ENCODE results near the gene DHRS13. TPM values are rescaled to one million over a fixed set of nuclear protein-coding genes. Genes with fewer than 3 reads are reported as not detected.
"Not testable (repeated sequence)": the region's sequence is repeated elsewhere in the genome, so short reads cannot be mapped to it uniquely, and the experiment has no call there.

The DHRS13 gene
- polyA plus RNA-seq, 12 donors = 2.1 to 4.9 (median 3.6) TPM; not detected in 2

DNA sequence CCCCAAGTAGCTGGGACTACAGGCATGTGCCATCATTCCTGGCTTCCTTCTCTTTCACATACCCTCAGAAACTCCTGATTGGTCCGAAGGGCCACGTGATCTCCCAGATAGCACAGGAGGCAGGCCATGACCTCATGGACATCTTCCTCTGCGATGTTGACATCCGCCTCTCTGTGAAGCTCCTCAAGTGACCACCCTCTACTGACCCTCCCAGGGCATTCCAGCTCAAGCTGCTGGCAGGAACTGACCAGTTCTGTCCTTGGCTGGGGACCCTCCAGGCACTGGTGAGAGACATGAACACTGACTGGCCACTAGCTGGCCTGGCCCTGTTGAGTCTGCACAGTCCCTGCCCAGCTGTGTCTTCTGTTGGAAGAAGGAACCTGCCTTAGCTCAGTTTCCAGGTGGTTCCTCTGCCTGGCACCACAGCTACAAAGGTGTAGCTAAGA, 42.5 kb downstream of the DHRS13 start:
- DNase-seq = no peak

DNA sequence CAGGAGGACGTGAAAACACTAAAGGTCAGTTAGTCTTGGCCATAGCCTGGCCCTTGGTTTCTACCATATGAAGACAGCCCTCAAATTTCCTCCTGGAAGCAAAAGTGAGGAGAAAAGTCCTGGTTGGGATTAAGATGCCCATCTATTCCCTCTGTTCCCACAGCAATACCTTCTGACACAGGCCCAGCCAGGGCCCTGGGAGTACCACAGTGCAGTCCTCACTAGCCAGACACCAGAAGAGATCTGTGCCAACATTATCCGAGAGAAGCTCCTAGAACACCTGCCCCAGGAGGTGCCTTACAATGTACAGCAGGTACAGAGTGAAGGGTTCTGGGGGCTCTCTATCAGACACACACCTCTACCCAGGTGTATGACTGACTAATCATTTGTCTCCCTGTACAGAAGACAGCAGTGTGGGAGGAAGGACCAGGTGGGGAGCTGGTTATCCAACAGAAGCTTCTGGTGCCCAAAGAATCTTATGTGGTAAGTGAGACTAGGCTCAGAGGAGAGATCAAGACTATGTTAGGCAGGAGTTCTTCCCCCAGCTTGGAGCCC, 44.0 kb downstream of the DHRS13 start:
- no peak for DNase-seq

DNA sequence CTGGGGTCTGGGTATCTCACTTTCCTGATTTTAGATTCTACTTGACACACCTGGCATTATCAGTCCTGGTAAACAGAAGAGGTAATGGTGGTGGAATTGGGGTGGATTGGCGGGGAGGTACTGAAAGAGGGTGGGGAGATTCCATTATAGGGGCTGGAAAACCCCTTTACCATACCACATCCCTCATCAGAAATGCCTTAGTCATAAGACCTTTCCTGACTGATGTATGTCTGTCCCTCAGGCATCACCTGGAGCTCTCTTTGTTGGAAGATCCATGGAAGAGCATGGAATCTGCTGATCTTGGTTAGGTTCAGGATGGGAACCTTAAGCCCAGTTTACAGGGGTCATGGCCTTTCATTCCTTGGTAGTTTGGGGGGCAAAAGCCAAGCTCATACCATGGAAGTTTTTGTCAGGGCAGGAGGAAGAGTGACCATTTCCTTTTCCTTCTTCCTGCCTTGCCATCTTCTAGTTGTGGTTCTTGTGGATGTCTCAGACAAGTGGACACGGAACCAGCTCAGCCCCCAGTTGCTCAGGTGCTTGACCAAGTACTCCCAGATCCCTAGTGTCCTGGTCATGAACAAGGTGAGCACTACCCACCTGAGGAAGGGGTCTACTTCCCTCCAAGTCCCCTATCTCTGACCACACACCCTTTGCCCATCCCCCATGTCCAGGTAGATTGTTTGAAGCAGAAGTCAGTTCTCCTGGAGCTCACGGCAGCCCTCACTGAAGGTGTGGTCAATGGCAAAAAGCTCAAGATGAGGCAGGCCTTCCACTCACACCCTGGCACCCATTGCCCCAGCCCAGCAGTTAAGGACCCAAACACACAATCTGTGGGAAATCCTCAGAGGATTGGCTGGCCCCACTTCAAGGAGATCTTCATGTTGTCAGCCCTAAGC, 44.7 kb downstream of the DHRS13 start:
- DNase-seq = no peak

DNA sequence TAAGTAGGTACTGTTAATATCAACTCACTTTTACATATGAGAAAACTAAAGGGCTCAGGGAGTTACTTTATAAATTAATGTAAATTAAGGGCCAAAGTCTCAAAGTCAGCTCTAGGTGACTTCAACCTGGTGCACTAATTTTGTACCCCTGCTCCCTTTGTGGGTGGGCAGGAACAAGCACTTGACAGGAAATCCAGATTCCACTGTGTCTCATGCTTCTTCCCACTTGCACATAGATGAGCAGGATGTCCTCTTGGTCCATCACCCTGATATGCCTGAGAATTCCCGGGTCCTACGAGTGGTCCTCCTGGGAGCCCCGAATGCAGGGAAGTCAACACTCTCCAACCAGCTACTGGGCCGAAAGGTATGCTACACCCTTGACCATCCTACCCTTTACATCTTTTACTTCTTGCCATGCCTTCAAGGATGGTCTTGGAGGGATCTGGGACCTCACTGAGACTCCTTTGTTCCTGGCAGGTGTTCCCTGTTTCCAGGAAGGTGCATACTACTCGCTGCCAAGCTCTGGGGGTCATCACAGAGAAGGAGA, 46.8 kb downstream of the DHRS13 start:
- no peak for DNase-seq

DNA sequence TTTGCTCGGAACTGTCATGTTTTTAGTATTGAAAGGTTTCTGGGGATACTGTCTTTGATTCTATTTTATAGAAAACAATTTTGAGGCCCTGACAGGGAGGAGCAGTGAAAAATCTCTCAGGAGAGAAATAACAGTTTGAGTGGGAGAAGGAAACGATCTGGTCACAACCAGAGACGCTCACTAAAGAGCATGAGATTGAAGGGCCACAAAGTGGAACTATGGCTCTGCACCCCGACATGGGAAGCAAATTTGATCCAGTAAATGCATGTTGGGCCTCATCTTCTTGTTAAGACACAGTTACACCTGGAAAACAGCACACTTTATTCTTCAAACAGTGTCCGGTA, 47.6 kb downstream of the DHRS13 start:
- no peak for DNase-seq

DNA sequence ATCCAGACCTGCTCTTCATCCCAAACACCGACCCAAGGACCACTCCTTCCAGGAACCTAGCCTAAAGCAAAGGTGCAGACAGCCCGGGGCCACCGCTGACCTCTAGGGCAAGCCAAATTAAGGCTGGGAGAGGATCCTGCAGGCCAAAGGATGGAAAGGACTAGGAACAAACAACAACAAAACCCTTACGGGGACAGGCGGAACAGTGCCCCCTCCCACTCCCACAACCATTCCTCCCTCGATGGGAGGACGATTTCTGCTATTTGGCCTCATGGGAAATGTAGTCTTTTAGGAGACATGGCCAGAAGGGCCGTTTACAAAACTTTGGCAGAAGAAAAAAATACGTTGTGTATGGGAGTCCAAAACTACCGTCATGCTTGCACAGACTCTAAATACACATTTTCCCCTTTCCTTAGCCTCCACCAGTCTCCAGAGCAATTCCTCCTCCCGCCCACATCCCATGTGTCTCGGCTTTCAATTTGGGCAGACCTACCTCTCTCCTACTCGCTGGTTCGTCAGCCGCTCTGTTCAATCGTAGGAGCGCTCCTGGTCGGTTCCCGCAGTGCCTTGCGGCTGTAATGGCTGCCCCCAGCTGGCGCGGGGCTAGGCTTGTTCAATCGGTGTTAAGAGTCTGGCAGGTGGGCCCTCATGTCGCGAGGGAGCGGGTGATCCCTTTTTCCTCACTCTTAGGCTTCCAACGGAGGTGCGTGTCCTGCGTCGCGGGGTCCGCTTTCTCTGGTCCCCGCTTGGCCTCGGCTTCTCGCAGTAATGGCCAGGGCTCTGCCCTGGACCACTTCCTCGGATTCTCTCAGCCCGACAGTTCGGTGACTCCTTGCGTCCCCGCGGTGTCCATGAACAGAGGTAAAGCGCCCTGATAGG, 48.2 kb downstream of the DHRS13 start, which contains the start of gene ERAL1:
TSS of gene ERAL1 (plus strand) at position 560 of the 879 bp plus-strand sequence. CDS start at position 579, 19 bp downstream.
- DNase-seq = peak; percentile 91

DNA sequence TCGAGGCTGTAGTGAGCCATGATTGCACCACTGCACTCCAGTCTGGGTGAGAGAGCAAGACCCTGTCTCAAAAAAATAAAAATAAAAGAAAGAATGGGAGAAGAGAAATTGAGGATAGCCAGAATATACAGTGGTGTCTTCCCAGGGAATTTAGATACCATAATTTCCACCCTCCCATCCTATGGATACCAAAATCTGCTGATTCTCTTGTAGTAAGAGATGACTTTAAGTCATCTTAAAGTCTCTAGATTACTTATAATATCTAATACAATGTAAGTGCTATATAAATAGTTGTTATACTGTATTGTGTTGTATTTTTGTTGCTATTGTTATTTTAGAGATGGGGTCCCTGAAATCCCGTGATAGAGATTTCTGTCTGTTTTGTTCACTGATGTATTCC, 49.6 kb downstream of the DHRS13 start:
- DNase-seq = no peak

DNA sequence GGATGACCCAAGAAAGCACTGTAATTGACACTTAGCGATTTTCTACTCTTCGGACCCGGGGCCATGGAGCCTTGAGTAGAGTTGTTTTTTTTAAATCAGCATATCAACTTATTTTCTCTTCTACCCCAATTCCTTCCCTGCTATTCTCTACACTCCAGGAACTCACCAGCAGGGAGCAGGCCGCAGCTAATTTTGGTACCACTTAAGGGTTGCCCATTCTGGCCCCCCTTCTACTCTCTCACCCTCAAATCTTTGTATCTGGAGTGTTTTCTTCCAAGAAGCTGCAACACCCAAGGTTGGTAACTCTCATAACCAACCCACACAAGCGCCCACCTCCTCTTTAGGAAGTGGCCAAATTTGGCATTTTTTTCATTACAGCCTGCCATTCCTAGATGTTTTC, 53.6 kb downstream of the DHRS13 start:
- no peak for DNase-seq

DNA sequence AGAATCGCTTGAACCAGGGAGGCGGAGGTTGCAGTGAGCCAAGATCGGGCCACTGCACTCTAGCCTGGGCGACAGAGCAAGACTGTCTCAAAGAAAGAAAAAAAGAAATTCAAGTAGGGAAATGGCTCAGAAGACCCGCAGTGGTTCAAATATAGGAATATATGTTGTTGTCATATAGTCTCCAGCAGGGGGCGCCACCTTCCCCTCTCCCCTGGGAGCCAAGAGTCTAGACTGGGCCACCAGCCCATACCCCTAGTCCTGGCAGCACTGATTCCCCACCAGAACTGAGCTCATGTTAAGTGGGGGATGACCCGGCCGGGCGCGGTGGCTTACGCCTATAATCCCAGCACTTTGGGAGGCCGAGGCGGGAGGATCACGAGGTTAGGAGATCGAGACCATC, 54.2 kb downstream of the DHRS13 start:
- not testable (repeated sequence) for DNase-seq

Other genes with a start within 250 kb of the DHRS13 start
- 10 to 100 TPM in 11 of 12 donors, not detected in 1; 31.3 to 49.8 (median 39.7) TPM for gene SDF2, start 241.2 kb downstream of the DHRS13 start, polyA plus RNA-seq (ENCODE audit: insufficient read length in 12 of 12)
- 10 to 100 TPM in 11 of 12 donors, not detected in 1; 36.7 to 76.8 (median 40.9) TPM for gene SUPT6H, start 240.9 kb downstream of the DHRS13 start, polyA plus RNA-seq (ENCODE audit: insufficient read length in 12 of 12)
- 1 to 10 TPM in 10 of 12 donors, not detected in 2; 1.6 to 9.0 (median 2.5) TPM for gene PROCA1, start 191.2 kb downstream of the DHRS13 start, polyA plus RNA-seq (ENCODE audit: insufficient read length in 12 of 12)
- gene RAB34, start 185.2 kb downstream of the DHRS13 start, polyA plus RNA-seq (ENCODE audit: insufficient read length in 12 of 12) = 10 to 100 TPM in 11 of 12 donors, not detected in 1; 49.7 to 98.2 (median 66.4) TPM
- gene RPL23A, start 183.1 kb downstream of the DHRS13 start, polyA plus RNA-seq (ENCODE audit: insufficient read length in 12 of 12) = 1,000 to 10,000 TPM in 9 of 12 donors, 100 to 1,000 TPM in 2, not detected in 1; 515 to 1,778 (median 1,509) TPM
- 1 to 10 TPM in 10 of 12 donors, not detected in 2; 2.5 to 5.4 (median 3.4) TPM for gene TLCD1, start 176.8 kb downstream of the DHRS13 start, polyA plus RNA-seq (ENCODE audit: insufficient read length in 12 of 12)
- 1 to 10 TPM in 11 of 12 donors, not detected in 1; 1.8 to 7.8 (median 2.6) TPM for gene NEK8, start 174.3 kb downstream of the DHRS13 start, polyA plus RNA-seq (ENCODE audit: insufficient read length in 12 of 12)
- 10 to 100 TPM in 11 of 12 donors, not detected in 1; 39.4 to 93.0 (median 48.8) TPM for gene TRAF4, start 159.1 kb downstream of the DHRS13 start, polyA plus RNA-seq (ENCODE audit: insufficient read length in 12 of 12)
- gene FAM222B, start 60.3 kb downstream of the DHRS13 start, polyA plus RNA-seq (ENCODE audit: insufficient read length in 12 of 12) = 10 to 100 TPM in 11 of 12 donors, not detected in 1; 10.4 to 21.4 (median 12.9) TPM
- 100 to 1,000 TPM in 1 of 12 donors, 10 to 100 TPM in 10, not detected in 1; 40.2 to 105 (median 44.9) TPM for gene ERAL1, start 48.1 kb downstream of the DHRS13 start, polyA plus RNA-seq (ENCODE audit: insufficient read length in 12 of 12)
- gene FLOT2, start 5.3 kb downstream of the DHRS13 start, polyA plus RNA-seq (ENCODE audit: insufficient read length in 12 of 12) = 10 to 100 TPM in 11 of 12 donors, not detected in 1; 49.5 to 78.9 (median 63.5) TPM
- 10 to 100 TPM in 11 of 12 donors, not detected in 1; 18.6 to 52.0 (median 28.9) TPM for gene PHF12, start 48.4 kb upstream of the DHRS13 start, polyA plus RNA-seq (ENCODE audit: insufficient read length in 12 of 12)
- under 1 TPM in 8 of 12 donors, not detected in 4; 0.07 to 0.70 (median 0.31) TPM for gene SEZ6, start 103.0 kb upstream of the DHRS13 start, polyA plus RNA-seq (ENCODE audit: insufficient read length in 12 of 12)
- gene PIPOX, start 140.1 kb upstream of the DHRS13 start, polyA plus RNA-seq (ENCODE audit: insufficient read length in 12 of 12) = 1 to 10 TPM in 9 of 12 donors, under 1 TPM in 1, not detected in 2; 0.97 to 2.1 (median 1.5) TPM

Measured in muscle of arm (tissue), 12 donors.